ENCODE results near the gene TAOK1. TPM values are rescaled to one million over a fixed set of nuclear protein-coding genes. Genes with fewer than 3 reads are reported as not detected.
"Not testable (repeated sequence)": the region's sequence is repeated elsewhere in the genome, so short reads cannot be mapped to it uniquely, and the experiment has no call there.

The TAOK1 gene
- total RNA-seq, 1 experiment from 2014 or later: 56.3 TPM

- H3K36me3 ChIP-seq (ENCODE audit: control insufficient read depth in 1 of 2, insufficient read depth in 2 of 2, low read length in 2 of 2); H3K4me1 ChIP-seq (ENCODE audit: control insufficient read depth in 1 of 2, insufficient read depth in 2 of 2, low read length in 2 of 2); DNase-seq (ENCODE audit: low read depth, low spot score); RAD21 ChIA-PET (ENCODE audit: low non-redundant PET in 1 of 2, low total read pairs in 2 of 2, uncharacterized antibody in 2 of 2, unreplicated experiment in 2 of 2); H3K27me3 ChIP-seq (ENCODE audit: insufficient read depth, low read length); H3K79me2 ChIP-seq (ENCODE audit: insufficient read depth, low read length); H3K9me2 ChIP-seq (ENCODE audit: insufficient read depth); H3K27ac ChIP-seq (ENCODE audit: low read depth, low read length); H3K9ac ChIP-seq (ENCODE audit: low read length); H4K20me1 ChIP-seq (ENCODE audit: insufficient read depth); ATAC-seq; H3K9me3 ChIP-seq (ENCODE audit: control insufficient read depth in 1 of 2, insufficient read depth in 1 of 2, low read depth in 1 of 2, low read length in 2 of 2); H3K4me3 ChIP-seq (replicated peaks in 1 of 2; ENCODE audit: low read depth in 1 of 2, low read length in 2 of 2); intact Hi-C loops (cut with micrococcal nuclease); BruUV-seq (replicated peaks); H2AFZ ChIP-seq (ENCODE audit: low read depth, low read length, poor library complexity, severe bottlenecking); H3K4me2 ChIP-seq (ENCODE audit: low read length): not testable (repeated sequence)
- ChIA-PET CTCF (interaction anchor here (1.3 kb wide), 1 partner anchor 24 kb away, joined by 4 read pairs; no protein-coding TSS in a partner anchor), POLR2A (interaction anchor here (1.9 kb wide), 1 partner anchor 52 kb away, joined by 7 read pairs; the partner anchor contains the start of gene NUFIP2)
These were observed 44.7 kb upstream of the TAOK1 start for GRCh38 chr17:29345470-29345869.

DNA sequence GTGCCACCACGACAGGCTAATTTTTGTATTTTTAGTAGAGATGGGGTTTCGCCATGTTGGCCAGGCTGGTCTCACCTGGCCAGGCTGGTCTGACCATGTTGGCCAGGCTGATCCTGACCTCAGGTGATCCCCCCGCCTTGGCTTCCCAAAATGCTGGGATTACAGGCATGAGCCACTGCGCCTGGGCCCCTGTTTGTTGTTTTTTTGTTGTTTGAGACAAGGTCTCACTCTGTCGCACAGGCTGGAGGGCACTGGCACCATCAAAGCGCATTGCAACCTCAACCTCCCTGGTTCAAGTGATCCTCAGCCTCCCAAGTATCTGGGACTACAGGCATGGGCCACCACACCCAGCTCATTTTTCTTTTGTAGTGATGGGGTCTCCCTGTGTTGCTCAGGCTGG is 43.7 kb upstream of the TAOK1 start:
- ATAC-seq: no peak
- Histone ChIP-seq H3K36me3 (ENCODE audit: control insufficient read depth in 1 of 2, insufficient read depth in 2 of 2, low read length in 2 of 2) (no peaks in the 10 kb centered on the region), H3K9me3 (ENCODE audit: control insufficient read depth in 1 of 2, insufficient read depth in 1 of 2, low read depth in 1 of 2, low read length in 2 of 2) (no peaks in the 10 kb centered on the region), H3K9ac (ENCODE audit: low read length) (no peak overlapping the region), H3K9me2 (ENCODE audit: insufficient read depth) (no peaks in the 10 kb centered on the region), H4K20me1 (ENCODE audit: insufficient read depth) (no peaks in the 10 kb centered on the region), H2AFZ (ENCODE audit: low read depth, low read length, poor library complexity, severe bottlenecking) (no peak overlapping the region), H3K27me3 (ENCODE audit: insufficient read depth, low read length) (0 out of 2 replicates have a peak, but pooled peaks cover 9% of the 10 kb centered on the region), H3K4me1 (ENCODE audit: control insufficient read depth in 1 of 2, insufficient read depth in 2 of 2, low read length in 2 of 2) (no peaks in the 10 kb centered on the region), H3K4me2 (ENCODE audit: low read length) (no peak overlapping the region), H3K4me3 (replicated peaks in 1 of 2; ENCODE audit: low read depth in 1 of 2, low read length in 2 of 2) (no peak overlapping the region), H3K79me2 (ENCODE audit: insufficient read depth, low read length) (no peaks in the 10 kb centered on the region), H3K27ac (ENCODE audit: low read depth, low read length) (no peak overlapping the region)
- POLR2A ChIA-PET: interaction anchor here (1.9 kb wide), 1 partner anchor 53 kb away, joined by 7 read pairs; the partner anchor contains the start of gene NUFIP2
- DNase-seq (ENCODE audit: low read depth, low spot score): no peak
- RAD21 ChIA-PET (ENCODE audit: low non-redundant PET in 1 of 2, low total read pairs in 2 of 2, uncharacterized antibody in 2 of 2, unreplicated experiment in 2 of 2): no interaction called here
- no peak for TF ChIP-seq SRF (IDR thresholded peaks at IDR 0.05; ENCODE audit: low read depth)
- no peak for TF ChIP-seq EZH2 (IDR thresholded peaks at IDR 0.05)
- TF ChIP-seq, protein P1, sequence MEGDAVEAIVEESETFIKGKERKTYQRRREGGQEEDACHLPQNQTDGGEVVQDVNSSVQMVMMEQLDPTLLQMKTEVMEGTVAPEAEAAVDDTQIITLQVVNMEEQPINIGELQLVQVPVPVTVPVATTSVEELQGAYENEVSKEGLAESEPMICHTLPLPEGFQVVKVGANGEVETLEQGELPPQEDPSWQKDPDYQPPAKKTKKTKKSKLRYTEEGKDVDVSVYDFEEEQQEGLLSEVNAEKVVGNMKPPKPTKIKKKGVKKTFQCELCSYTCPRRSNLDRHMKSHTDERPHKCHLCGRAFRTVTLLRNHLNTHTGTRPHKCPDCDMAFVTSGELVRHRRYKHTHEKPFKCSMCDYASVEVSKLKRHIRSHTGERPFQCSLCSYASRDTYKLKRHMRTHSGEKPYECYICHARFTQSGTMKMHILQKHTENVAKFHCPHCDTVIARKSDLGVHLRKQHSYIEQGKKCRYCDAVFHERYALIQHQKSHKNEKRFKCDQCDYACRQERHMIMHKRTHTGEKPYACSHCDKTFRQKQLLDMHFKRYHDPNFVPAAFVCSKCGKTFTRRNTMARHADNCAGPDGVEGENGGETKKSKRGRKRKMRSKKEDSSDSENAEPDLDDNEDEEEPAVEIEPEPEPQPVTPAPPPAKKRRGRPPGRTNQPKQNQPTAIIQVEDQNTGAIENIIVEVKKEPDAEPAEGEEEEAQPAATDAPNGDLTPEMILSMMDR (IDR thresholded peaks at IDR 0.05 in 2 of 3, conservative IDR thresholded peaks at IDR 0.05 in 1 of 3; ENCODE audit: borderline replicate concordance in 1 of 3, insufficient read depth in 1 of 3, low read depth in 2 of 3, low read length in 2 of 3): no peak
- TF ChIP-seq ELF1 (IDR thresholded peaks at IDR 0.05; ENCODE audit: borderline replicate concordance, low read depth): no peak
- TF ChIP-seq EZH2phosphoT487 (IDR thresholded peaks at IDR 0.05; ENCODE audit: borderline replicate concordance): no peak
- no peak for TF ChIP-seq POLR2AphosphoS5 (IDR thresholded peaks at IDR 0.05; ENCODE audit: low read depth, low read length)
- TF ChIP-seq REST (IDR thresholded peaks at IDR 0.05; ENCODE audit: low read depth): no peak
- no peak for TF ChIP-seq MAX (IDR thresholded peaks at IDR 0.05)
- no peak for TF ChIP-seq ZFX (IDR thresholded peaks at IDR 0.05)
- TF ChIP-seq YY1 (IDR thresholded peaks at IDR 0.05; ENCODE audit: extremely low read depth, insufficient replicate concordance, low read depth, low read length): no peak
- no peak for TF ChIP-seq EGR1 (IDR thresholded peaks at IDR 0.05; ENCODE audit: low read depth)
- no peak for TF ChIP-seq POLR2A (IDR thresholded peaks at IDR 0.05; ENCODE audit: borderline replicate concordance, extremely low read depth, insufficient read depth, insufficient read length)
- no peak for TF ChIP-seq TCF7L2 (IDR thresholded peaks at IDR 0.05; ENCODE audit: borderline replicate concordance, extremely low read depth, insufficient read depth, insufficient read length)
- no peak for TF ChIP-seq SP1 (IDR thresholded peaks at IDR 0.05; ENCODE audit: low read depth)
- TF ChIP-seq SIN3A (IDR thresholded peaks at IDR 0.05; ENCODE audit: low read depth): no peak
- CTCF ChIA-PET: interaction anchor here (1.1 kb wide), 1 partner anchor 23 kb away, joined by 3 read pairs; no protein-coding TSS in a partner anchor
- no TSS peak for BruUV-seq (replicated peaks)
- intact Hi-C loops (cut with micrococcal nuclease): no loop called here

Measured in HCT116 (cell line).